ENCODE results near the gene EDDM3A. TPM values are rescaled to one million over a fixed set of nuclear protein-coding genes. Genes with fewer than 3 reads are reported as not detected.
"Not testable (repeated sequence)": the region's sequence is repeated elsewhere in the genome, so short reads cannot be mapped to it uniquely, and the experiment has no call there.

EDDM3A gene
- total RNA-seq, 3 donors from 2014 or later (not counting 1 experiment from before 2014, with no cell fraction given) = not detected

DNA sequence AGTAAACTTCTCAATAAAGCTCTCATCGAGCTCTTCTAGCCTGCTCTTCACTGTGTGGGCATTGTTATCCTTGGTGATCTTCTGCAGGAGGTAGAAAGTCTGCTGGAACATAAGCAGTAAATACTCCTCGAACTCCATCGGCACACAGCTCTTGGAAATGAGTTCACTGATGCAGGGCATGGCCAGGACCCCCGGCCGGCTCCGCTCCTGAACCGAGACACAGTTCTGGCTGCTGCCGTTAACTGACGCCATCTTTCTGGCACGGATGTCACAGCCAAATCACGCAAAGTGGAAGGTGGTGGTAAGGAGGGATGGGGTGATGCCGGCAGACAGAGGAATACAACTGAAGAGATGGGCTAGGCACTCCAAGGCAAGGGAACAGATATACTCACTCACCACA, 23.7 kb upstream of the EDDM3A start:
- peaks cover 29 to 67% of the 10 kb centered on the region in 2 donors for H3K27me3 Mint-ChIP-seq (ENCODE audit: low read depth in 2 of 2)
- intact Hi-C loops (cut with micrococcal nuclease) = no loop called here

DNA sequence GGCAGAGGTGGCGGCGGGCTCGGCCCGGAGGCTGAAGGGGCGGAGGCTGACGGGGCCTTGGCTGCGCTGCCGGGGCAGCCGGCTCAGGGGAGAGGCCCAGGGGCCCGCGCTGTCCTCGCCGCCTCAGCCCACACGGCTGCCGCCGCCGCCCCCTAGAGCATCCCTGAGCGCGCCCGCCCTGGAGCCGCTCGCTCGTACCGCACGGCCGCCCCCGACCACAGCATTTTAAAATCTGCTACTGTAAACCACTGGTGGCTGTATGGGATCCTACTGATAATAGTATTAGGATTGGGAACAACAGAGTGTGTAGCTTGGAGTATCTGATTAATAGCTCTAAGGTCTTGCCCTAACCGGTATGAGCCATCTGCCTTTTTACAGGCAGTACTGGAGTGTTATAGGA, 22.2 kb upstream of the EDDM3A start:
- DNase-seq (no peak), ATAC-seq (peak in 1 of 3 donors; percentile 61)
- H3K27me3 ChIP-seq (ENCODE audit: control insufficient read depth, insufficient read depth, low read length) = no peaks in the 10 kb centered on the region
- no peak overlapping the region for H3K4me3 ChIP-seq (ENCODE audit: low read length)
- no peaks in the 10 kb centered on the region for H3K36me3 Mint-ChIP-seq
- H3K9me3 Mint-ChIP-seq = no peaks in the 10 kb centered on the region
- no peaks in the 10 kb centered on the region for H3K36me3 ChIP-seq (ENCODE audit: control insufficient read depth, insufficient read depth, low read length)
- no peak overlapping the region for H3K27ac ChIP-seq (ENCODE audit: low read length)
- 52% methylated on average over 28 of the region's 28 CpGs for WGBS (ENCODE audit: insufficient coverage)
- peaks cover 29 to 73% of the 10 kb centered on the region in 2 donors for H3K27me3 Mint-ChIP-seq (ENCODE audit: low read depth in 2 of 2)
- intact Hi-C loops (cut with micrococcal nuclease) = no loop called here
- H3K4me3 Mint-ChIP-seq = no peak overlapping the region
- TF ChIP-seq, protein P1, sequence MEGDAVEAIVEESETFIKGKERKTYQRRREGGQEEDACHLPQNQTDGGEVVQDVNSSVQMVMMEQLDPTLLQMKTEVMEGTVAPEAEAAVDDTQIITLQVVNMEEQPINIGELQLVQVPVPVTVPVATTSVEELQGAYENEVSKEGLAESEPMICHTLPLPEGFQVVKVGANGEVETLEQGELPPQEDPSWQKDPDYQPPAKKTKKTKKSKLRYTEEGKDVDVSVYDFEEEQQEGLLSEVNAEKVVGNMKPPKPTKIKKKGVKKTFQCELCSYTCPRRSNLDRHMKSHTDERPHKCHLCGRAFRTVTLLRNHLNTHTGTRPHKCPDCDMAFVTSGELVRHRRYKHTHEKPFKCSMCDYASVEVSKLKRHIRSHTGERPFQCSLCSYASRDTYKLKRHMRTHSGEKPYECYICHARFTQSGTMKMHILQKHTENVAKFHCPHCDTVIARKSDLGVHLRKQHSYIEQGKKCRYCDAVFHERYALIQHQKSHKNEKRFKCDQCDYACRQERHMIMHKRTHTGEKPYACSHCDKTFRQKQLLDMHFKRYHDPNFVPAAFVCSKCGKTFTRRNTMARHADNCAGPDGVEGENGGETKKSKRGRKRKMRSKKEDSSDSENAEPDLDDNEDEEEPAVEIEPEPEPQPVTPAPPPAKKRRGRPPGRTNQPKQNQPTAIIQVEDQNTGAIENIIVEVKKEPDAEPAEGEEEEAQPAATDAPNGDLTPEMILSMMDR (IDR thresholded peaks at IDR 0.05) = no peak
- no peak overlapping the region for H3K27ac Mint-ChIP-seq
- H3K9me3 ChIP-seq (ENCODE audit: control insufficient read depth, insufficient read depth, low read length) = no peaks in the 10 kb centered on the region
- no peaks in the 10 kb centered on the region for H3K4me1 ChIP-seq (ENCODE audit: control insufficient read depth, insufficient read depth, low read length)
- H3K4me1 Mint-ChIP-seq = no peaks in the 10 kb centered on the region

More for the DNA sequence above, 23.7 kb upstream of the EDDM3A start:
- Mint-ChIP-seq H3K36me3 (no peaks in the 10 kb centered on the region), H3K27ac (no peak overlapping the region), H3K4me3 (no peak overlapping the region), H3K4me1 (no peaks in the 10 kb centered on the region), H3K9me3 (no peaks in the 10 kb centered on the region)
- ATAC-seq (no peak), DNase-seq (no peak)
- Histone ChIP-seq H3K4me3 (ENCODE audit: low read length) (no peak overlapping the region), H3K27ac (ENCODE audit: low read length) (no peak overlapping the region), H3K9me3 (ENCODE audit: control insufficient read depth, insufficient read depth, low read length) (no peaks in the 10 kb centered on the region), H3K27me3 (ENCODE audit: control insufficient read depth, insufficient read depth, low read length) (no peaks in the 10 kb centered on the region), H3K4me1 (ENCODE audit: control insufficient read depth, insufficient read depth, low read length) (no peaks in the 10 kb centered on the region), H3K36me3 (ENCODE audit: control insufficient read depth, insufficient read depth, low read length) (no peaks in the 10 kb centered on the region)
- TF ChIP-seq, protein P1 (IDR thresholded peaks at IDR 0.05) = no peak
- WGBS (ENCODE audit: insufficient coverage) = 88% methylated on average over 12 of the region's 12 CpGs

DNA sequence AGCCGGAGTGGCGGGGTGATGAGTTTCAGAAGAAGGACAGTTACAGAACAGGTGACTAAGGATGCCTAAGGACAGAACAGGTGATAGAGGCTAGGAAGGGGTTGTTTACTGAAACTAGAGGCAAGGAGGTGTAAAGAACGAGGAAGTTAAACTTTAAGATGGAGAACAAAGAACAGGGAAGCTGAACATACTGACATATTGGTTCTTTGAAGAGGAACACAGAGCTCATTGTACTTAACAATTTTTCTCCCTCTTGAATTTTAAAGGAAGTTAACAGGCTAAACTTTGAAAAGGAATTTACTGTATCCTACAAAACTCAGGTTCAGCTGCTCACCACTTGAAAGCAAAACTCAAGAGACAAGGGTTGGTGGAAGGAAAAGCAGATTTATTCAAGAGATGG, 19.6 kb upstream of the EDDM3A start:
- not testable (repeated sequence) for H3K27ac ChIP-seq (ENCODE audit: low read length)

DNA sequence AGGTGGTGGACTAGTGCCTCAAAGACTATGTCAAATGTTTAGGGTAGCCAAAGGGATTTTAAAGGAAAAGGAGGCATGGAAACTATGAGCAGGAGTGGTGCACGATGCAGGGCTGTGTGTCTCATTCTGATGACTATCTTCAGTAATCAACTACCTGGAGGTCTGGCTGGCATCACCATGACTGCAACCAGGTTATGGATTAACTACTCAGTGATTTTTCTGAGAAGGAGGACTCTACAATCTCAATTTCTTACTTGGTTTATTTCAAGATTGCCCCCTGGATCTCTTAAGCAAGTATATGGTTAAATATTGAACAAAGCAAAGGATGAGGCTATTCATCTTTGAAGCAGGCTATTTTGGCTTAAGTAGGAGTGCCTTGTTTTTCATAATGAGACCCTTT, 19.2 kb upstream of the EDDM3A start:
- no peaks in the 10 kb centered on the region for H3K9me3 Mint-ChIP-seq
- DNase-seq (no peak), ATAC-seq (no peak)
- Histone ChIP-seq H3K4me1 (ENCODE audit: control insufficient read depth, insufficient read depth, low read length) (no peaks in the 10 kb centered on the region), H3K4me3 (ENCODE audit: low read length) (no peak overlapping the region), H3K9me3 (ENCODE audit: control insufficient read depth, insufficient read depth, low read length) (no peaks in the 10 kb centered on the region), H3K27me3 (ENCODE audit: control insufficient read depth, insufficient read depth, low read length) (no peaks in the 10 kb centered on the region), H3K27ac (ENCODE audit: low read length) (no peak overlapping the region), H3K36me3 (ENCODE audit: control insufficient read depth, insufficient read depth, low read length) (no peaks in the 10 kb centered on the region)
- H3K4me1 Mint-ChIP-seq = no peaks in the 10 kb centered on the region
- H3K27me3 Mint-ChIP-seq (ENCODE audit: low read depth in 2 of 2) = peaks cover 24 to 53% of the 10 kb centered on the region in 2 donors
- H3K27ac Mint-ChIP-seq = no peak overlapping the region
- intact Hi-C loops (cut with micrococcal nuclease) = no loop called here
- TF ChIP-seq, protein P1 (IDR thresholded peaks at IDR 0.05) = no peak
- H3K36me3 Mint-ChIP-seq = no peaks in the 10 kb centered on the region
- H3K4me3 Mint-ChIP-seq = no peak overlapping the region
- 86% methylated on average over 1 of the region's 1 CpG for WGBS (ENCODE audit: insufficient coverage)

More for the DNA sequence above, 19.6 kb upstream of the EDDM3A start:
- H3K27ac Mint-ChIP-seq; H3K36me3 ChIP-seq (ENCODE audit: control insufficient read depth, insufficient read depth, low read length); H3K4me3 Mint-ChIP-seq; ATAC-seq; H3K9me3 Mint-ChIP-seq; intact Hi-C loops (cut with micrococcal nuclease); H3K4me1 Mint-ChIP-seq; H3K36me3 Mint-ChIP-seq; H3K27me3 ChIP-seq (ENCODE audit: control insufficient read depth, insufficient read depth, low read length); DNase-seq; H3K9me3 ChIP-seq (ENCODE audit: control insufficient read depth, insufficient read depth, low read length); H3K4me1 ChIP-seq (ENCODE audit: control insufficient read depth, insufficient read depth, low read length); H3K4me3 ChIP-seq (ENCODE audit: low read length): not testable (repeated sequence)
- WGBS (ENCODE audit: insufficient coverage) = 72% methylated on average over 3 of the region's 3 CpGs
- peaks cover 25 to 56% of the 10 kb centered on the region in 2 donors for H3K27me3 Mint-ChIP-seq (ENCODE audit: low read depth in 2 of 2)

Data from natural killer cell (primary cell).